SKM-1 treated with dmso at 0.1 percent for 144 hours (cell line): ENCODE results near the gene STRN3.
"Not testable (repeated sequence)": the region's sequence is repeated elsewhere in the genome, so short reads cannot be mapped to it uniquely, and the experiment has no call there.

ENCODE experiments used
- DNase-seq: peaks from one replicate; lab custom pipeline; 2025; ENCODE audit not compliant: unreplicated experiment; lab: John Stamatoyannopoulos, UW

The STRN3 gene

GRCh38 chr14:30972882-30973582, 53.1 kb downstream of the STRN3 start:
- DNase-seq, result no peak

- DNase-seq, result not testable (repeated sequence)
Observed at GRCh38 chr14:30972036-30972732, 54.0 kb downstream of the STRN3 start.

- no peak for DNase-seq
Observed at GRCh38 chr14:30971586-30971985, 54.6 kb downstream of the STRN3 start.

- not testable (repeated sequence) for DNase-seq
Observed at GRCh38 chr14:30969796-30970195, 56.4 kb downstream of the STRN3 start.

GRCh38 chr14:30967364-30968098, 58.6 kb downstream of the STRN3 start:
- not testable (repeated sequence) for DNase-seq

- DNase-seq, result no peak
Observed at GRCh38 chr14:30966415-30967363, 59.5 kb downstream of the STRN3 start.

- DNase-seq, result not testable (repeated sequence)
Observed at GRCh38 chr14:30965861-30966260, 60.3 kb downstream of the STRN3 start.

GRCh38 chr14:30962537-30962936, 63.6 kb downstream of the STRN3 start:
- not testable (repeated sequence) for DNase-seq

- no peak for DNase-seq
Observed at GRCh38 chr14:30961330-30961729, 64.8 kb downstream of the STRN3 start.

- no peak for DNase-seq
Observed at GRCh38 chr14:30960216-30960615, 66.0 kb downstream of the STRN3 start.

GRCh38 chr14:30958555-30959407, 67.4 kb downstream of the STRN3 start:
- DNase-seq, result no peak

- DNase-seq, result no peak
Observed at GRCh38 chr14:30957813-30958370, 68.3 kb downstream of the STRN3 start.

GRCh38 chr14:30949651-30950050, 76.5 kb downstream of the STRN3 start:
- no peak for DNase-seq

GRCh38 chr14:30943694-30944093, 82.5 kb downstream of the STRN3 start:
- DNase-seq, result no peak

- DNase-seq, result no peak
Observed at GRCh38 chr14:30940886-30941285, 85.3 kb downstream of the STRN3 start.

GRCh38 chr14:30938617-30939016, 87.6 kb downstream of the STRN3 start:
- DNase-seq, result no peak

GRCh38 chr14:30935445-30935844, 90.7 kb downstream of the STRN3 start:
- no peak for DNase-seq

GRCh38 chr14:30933937-30934336, 92.2 kb downstream of the STRN3 start:
- not testable (repeated sequence) for DNase-seq

GRCh38 chr14:30928462-30928861, 97.7 kb downstream of the STRN3 start:
- no peak for DNase-seq
